ENCODE measurements around the gene SMYD2.

DNA sequence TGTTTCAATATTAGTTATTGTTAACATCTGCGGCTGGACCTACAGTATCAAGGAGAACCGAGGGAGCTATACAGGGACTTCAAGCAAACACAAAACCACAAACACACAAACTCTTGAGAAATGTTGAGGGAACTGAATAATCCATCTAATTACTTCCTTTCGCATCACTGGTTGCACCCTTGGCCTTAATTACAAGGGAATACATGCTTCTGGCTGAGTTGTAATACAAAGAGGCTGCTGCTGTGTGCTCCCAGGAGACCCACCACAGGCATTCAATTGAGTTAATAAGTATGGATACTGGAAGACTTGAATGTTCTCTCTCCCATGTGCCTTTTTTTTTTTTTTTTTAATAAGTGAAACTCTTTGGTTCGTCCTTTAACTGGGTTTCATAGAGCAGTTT lies 16.8 kb upstream of the SMYD2 start:
- TF ChIP-seq GATA2 (IDR thresholded peaks at IDR 0.05; ENCODE audit: low read depth, low read length), result no peak
- TF ChIP-seq GATA3 (IDR thresholded peaks at IDR 0.05; ENCODE audit: low read depth, low read length), result no peak
